A549 treated with Hydrocortisone at 1 μM for 4 hours (cell line): ENCODE data around the gene NDUFA11. TPM values are rescaled to one million over a fixed set of nuclear protein-coding genes. Genes with fewer than 3 reads are reported as not detected.

Experiments used
- total RNA-seq: library from RNA; stranded (reverse); fragments of 200-300 nt; extraction: Qiagen RNA extraction; gene quantifications from 5 replicates; pipeline ENCODE4 v1.2.3, GENCODE V29; 2022

NDUFA11 gene
- total RNA-seq, result 181 to 306 TPM (median 282 TPM) in 5 replicates

GRCh38 chr19:5903624-5904351 lies at the start of gene NDUFA11:
Gene NDUFA11, minus strand, starts transcription at chr19:5903790. Its CDS starts 82 bp downstream, at chr19:5903708.

GRCh38 chr19:5913739-5914357 lies 10.3 kb upstream of the NDUFA11 start, which contains the start of gene CAPS:
Gene CAPS, plus strand, starts transcription at chr19:5914254. Its CDS starts 153 bp downstream, at chr19:5914407.

GRCh38 chr19:5904352-5905113 lies 943 bp upstream of the NDUFA11 start, which contains the start of gene VMAC:
Gene VMAC, plus strand, starts transcription at chr19:5904872. Its CDS starts 19 bp downstream, at chr19:5904891.

GRCh38 chr19:5851302-5851701 lies 52.3 kb downstream of the NDUFA11 start, which contains the start of gene FUT3:
Gene FUT3, minus strand, starts transcription at chr19:5851449.

Other genes starting within 250 kb of the NDUFA11 start
- 42.9 to 71.6 TPM (median 67.7 TPM) in 5 replicates for gene MICOS13, start 223.3 kb downstream of the NDUFA11 start, total RNA-seq
- 3.7 to 5.7 TPM (median 4.5 TPM) in 5 replicates for gene HSD11B1L, start 222.8 kb downstream of the NDUFA11 start, total RNA-seq
- gene RPL36, start 213.5 kb downstream of the NDUFA11 start, total RNA-seq, result 626 to 897 TPM (median 766 TPM) in 5 replicates
- 55.4 to 58.6 TPM (median 57.8 TPM) in 5 replicates for gene LONP1, start 183.6 kb downstream of the NDUFA11 start, total RNA-seq
- gene CATSPERD, start 183.2 kb downstream of the NDUFA11 start, total RNA-seq, result 0.03 TPM in 2 of 5 replicates, not detected in the others
- gene PRR22, start 119.0 kb downstream of the NDUFA11 start, total RNA-seq, result 1.3 to 2.8 TPM (median 2.4 TPM) in 5 replicates
- gene DUS3L, start 112.6 kb downstream of the NDUFA11 start, total RNA-seq, result 26.8 to 30.4 TPM (median 28.9 TPM) in 5 replicates
- gene NRTN, start 98.7 kb downstream of the NDUFA11 start, total RNA-seq, result 0.55 to 1.4 TPM (median 1.2 TPM) in 5 replicates
- gene FUT6, start 64.1 kb downstream of the NDUFA11 start, total RNA-seq, result not detected in 5 replicates
- gene FUT3, start 52.3 kb downstream of the NDUFA11 start, total RNA-seq, result 0.05 to 0.06 TPM in 2 of 5 replicates, not detected in the others
- gene FUT5, start 33.2 kb downstream of the NDUFA11 start, total RNA-seq, result not detected in 5 replicates
- gene VMAC, start 1.1 kb upstream of the NDUFA11 start, total RNA-seq, result 0.34 to 0.62 TPM (median 0.58 TPM) in 5 replicates
- 0.74 to 1.9 TPM (median 1.4 TPM) in 5 replicates for gene CAPS, start 10.5 kb upstream of the NDUFA11 start, total RNA-seq
- 38.4 to 44.0 TPM (median 40.2 TPM) in 5 replicates for gene RANBP3, start 74.3 kb upstream of the NDUFA11 start, total RNA-seq
- 6.1 to 7.7 TPM (median 7.1 TPM) in 5 replicates for gene RFX2, start 206.7 kb upstream of the NDUFA11 start, total RNA-seq
- not detected in 5 replicates for gene ACSBG2, start 231.9 kb upstream of the NDUFA11 start, total RNA-seq